Measurements from ENCODE around the gene NT5DC1. TPM values are rescaled to one million over a fixed set of nuclear protein-coding genes. Genes with fewer than 3 reads are reported as not detected.

The NT5DC1 gene
- total RNA-seq, 1 experiment from 2014 or later, result 37.9 TPM

DNA sequence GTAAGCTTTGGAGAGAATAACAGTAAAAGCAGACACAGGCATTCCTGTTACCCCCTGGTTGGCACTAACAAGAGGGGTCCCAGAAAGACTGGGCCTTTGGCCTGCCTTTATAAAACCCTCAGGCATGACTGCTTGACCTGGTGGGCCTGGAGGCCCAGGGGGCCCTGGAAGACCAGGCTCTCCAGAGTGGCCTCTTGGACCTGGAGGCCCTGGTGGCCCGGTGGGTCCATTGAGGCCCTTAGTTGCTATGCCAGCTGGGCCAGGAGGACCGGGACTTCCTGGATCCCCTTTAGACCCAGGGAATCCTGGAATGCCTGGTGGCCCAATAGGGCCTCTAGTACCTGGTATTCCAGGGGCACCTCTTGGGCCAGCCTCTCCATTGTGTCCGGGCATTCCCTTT is 19.8 kb downstream of the NT5DC1 start:
- ChIA-PET CTCF (no interaction called here), POLR2A (ENCODE audit: low non-redundant PET) (no interaction called here)
- Histone ChIP-seq H3K4me1 (ENCODE audit: insufficient read depth, low read length, poor library complexity, severe bottlenecking) (no peaks in the 10 kb centered on the region), H3K27me3 (replicated peaks; ENCODE audit: insufficient read depth, low read depth, low read length, poor library complexity) (no peaks in the 10 kb centered on the region), H3K4me3 (ENCODE audit: low read depth, low read length, poor library complexity, severe bottlenecking) (no peak overlapping the region), H3K36me3 (ENCODE audit: insufficient read depth, low read length, poor library complexity, severe bottlenecking) (no peaks in the 10 kb centered on the region), H3K9me3 (ENCODE audit: low read depth, low read length, poor library complexity, severe bottlenecking) (no peaks in the 10 kb centered on the region), H3K27ac (ENCODE audit: low read depth, low read length, poor library complexity, severe bottlenecking) (no peak overlapping the region)
- TF ChIP-seq EZH2 (IDR thresholded peaks at IDR 0.05; ENCODE audit: borderline replicate concordance, low read depth, low read length, poor library complexity, severe bottlenecking), result no peak
- intact Hi-C loops (cut with micrococcal nuclease; ENCODE audit: unreplicated experiment), result no loop called here
- DNase-seq (ENCODE audit: low spot score), result no peak
- no TSS peak for BruUV-seq (replicated peaks)

- no TSS peak for BruUV-seq (replicated peaks)
- POLR2A ChIA-PET (ENCODE audit: low non-redundant PET), result no interaction called here
- no peaks in the 10 kb centered on the region for H3K36me3 ChIP-seq (ENCODE audit: insufficient read depth, low read length, poor library complexity, severe bottlenecking)
- H3K4me1 ChIP-seq (ENCODE audit: insufficient read depth, low read length, poor library complexity, severe bottlenecking), result no peaks in the 10 kb centered on the region
- TF ChIP-seq, protein P1, sequence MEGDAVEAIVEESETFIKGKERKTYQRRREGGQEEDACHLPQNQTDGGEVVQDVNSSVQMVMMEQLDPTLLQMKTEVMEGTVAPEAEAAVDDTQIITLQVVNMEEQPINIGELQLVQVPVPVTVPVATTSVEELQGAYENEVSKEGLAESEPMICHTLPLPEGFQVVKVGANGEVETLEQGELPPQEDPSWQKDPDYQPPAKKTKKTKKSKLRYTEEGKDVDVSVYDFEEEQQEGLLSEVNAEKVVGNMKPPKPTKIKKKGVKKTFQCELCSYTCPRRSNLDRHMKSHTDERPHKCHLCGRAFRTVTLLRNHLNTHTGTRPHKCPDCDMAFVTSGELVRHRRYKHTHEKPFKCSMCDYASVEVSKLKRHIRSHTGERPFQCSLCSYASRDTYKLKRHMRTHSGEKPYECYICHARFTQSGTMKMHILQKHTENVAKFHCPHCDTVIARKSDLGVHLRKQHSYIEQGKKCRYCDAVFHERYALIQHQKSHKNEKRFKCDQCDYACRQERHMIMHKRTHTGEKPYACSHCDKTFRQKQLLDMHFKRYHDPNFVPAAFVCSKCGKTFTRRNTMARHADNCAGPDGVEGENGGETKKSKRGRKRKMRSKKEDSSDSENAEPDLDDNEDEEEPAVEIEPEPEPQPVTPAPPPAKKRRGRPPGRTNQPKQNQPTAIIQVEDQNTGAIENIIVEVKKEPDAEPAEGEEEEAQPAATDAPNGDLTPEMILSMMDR (conservative IDR thresholded peaks at IDR 0.05; ENCODE audit: low read depth, low read length), result no peak
- no peak for TF ChIP-seq EZH2 (IDR thresholded peaks at IDR 0.05; ENCODE audit: borderline replicate concordance, low read depth, low read length, poor library complexity, severe bottlenecking)
- CTCF ChIA-PET, result no interaction called here
- no peak within 1 kb of the TSS for H3K4me3 ChIP-seq (ENCODE audit: low read depth, low read length, poor library complexity, severe bottlenecking)
- H3K27ac ChIP-seq (ENCODE audit: low read depth, low read length, poor library complexity, severe bottlenecking), result no peak within 1 kb of the TSS
- no peaks in the 10 kb centered on the region for H3K27me3 ChIP-seq (replicated peaks; ENCODE audit: insufficient read depth, low read depth, low read length, poor library complexity)
- no peak for DNase-seq (ENCODE audit: low spot score)
- intact Hi-C loops (cut with micrococcal nuclease; ENCODE audit: unreplicated experiment), result no loop called here
- H3K9me3 ChIP-seq (ENCODE audit: low read depth, low read length, poor library complexity, severe bottlenecking), result no peaks in the 10 kb centered on the region
Measured at GRCh38 chr6:116126032-116126431, 25.4 kb downstream of the NT5DC1 start, which contains the start of gene COL10A1. TSS of gene COL10A1 (minus strand) at chr6:116126132. CDS start at chr6:116125492, 640 bp downstream.

- no peak for DNase-seq (ENCODE audit: low spot score)
- Histone ChIP-seq H3K36me3 (ENCODE audit: insufficient read depth, low read length, poor library complexity, severe bottlenecking) (no peaks in the 10 kb centered on the region), H3K4me1 (ENCODE audit: insufficient read depth, low read length, poor library complexity, severe bottlenecking) (no peaks in the 10 kb centered on the region), H3K27ac (ENCODE audit: low read depth, low read length, poor library complexity, severe bottlenecking) (no peak overlapping the region), H3K9me3 (ENCODE audit: low read depth, low read length, poor library complexity, severe bottlenecking) (no peaks in the 10 kb centered on the region), H3K27me3 (replicated peaks; ENCODE audit: insufficient read depth, low read depth, low read length, poor library complexity) (no peaks in the 10 kb centered on the region), H3K4me3 (ENCODE audit: low read depth, low read length, poor library complexity, severe bottlenecking) (no peak overlapping the region)
- ChIA-PET POLR2A (ENCODE audit: low non-redundant PET) (no interaction called here), CTCF (no interaction called here)
- intact Hi-C loops (cut with micrococcal nuclease; ENCODE audit: unreplicated experiment), result no loop called here
- no TSS peak for BruUV-seq (replicated peaks)
- no peak for TF ChIP-seq EZH2 (IDR thresholded peaks at IDR 0.05; ENCODE audit: borderline replicate concordance, low read depth, low read length, poor library complexity, severe bottlenecking)
- TF ChIP-seq, protein P1 (conservative IDR thresholded peaks at IDR 0.05; ENCODE audit: low read depth, low read length), result no peak
Measured at GRCh38 chr6:116127771-116128493, 27.3 kb downstream of the NT5DC1 start.

- H3K27me3 ChIP-seq (replicated peaks; ENCODE audit: insufficient read depth, low read depth, low read length, poor library complexity), result no peaks in the 10 kb centered on the region
- H3K9me3 ChIP-seq (ENCODE audit: low read depth, low read length, poor library complexity, severe bottlenecking), result no peaks in the 10 kb centered on the region
- H3K27ac ChIP-seq (ENCODE audit: low read depth, low read length, poor library complexity, severe bottlenecking), result no peak overlapping the region
- intact Hi-C loops (cut with micrococcal nuclease; ENCODE audit: unreplicated experiment), result no loop called here
- TF ChIP-seq, protein P1 (conservative IDR thresholded peaks at IDR 0.05; ENCODE audit: low read depth, low read length), result no peak
- no peaks in the 10 kb centered on the region for H3K4me1 ChIP-seq (ENCODE audit: insufficient read depth, low read length, poor library complexity, severe bottlenecking)
- no peak overlapping the region for H3K4me3 ChIP-seq (ENCODE audit: low read depth, low read length, poor library complexity, severe bottlenecking)
- no peaks in the 10 kb centered on the region for H3K36me3 ChIP-seq (ENCODE audit: insufficient read depth, low read length, poor library complexity, severe bottlenecking)
- DNase-seq (ENCODE audit: low spot score), result no peak
- no TSS peak for BruUV-seq (replicated peaks)
- CTCF ChIA-PET, result no interaction called here
- POLR2A ChIA-PET (ENCODE audit: low non-redundant PET), result no interaction called here
Measured at GRCh38 chr6:116133453-116133852, 32.8 kb downstream of the NT5DC1 start.
